Esophagus (tissue), 2 donors: Measurements from ENCODE around the gene PBX1. TPM values are rescaled to one million over a fixed set of nuclear protein-coding genes. Genes with fewer than 3 reads are reported as not detected.
A peak's percentile ranks its signal among the peaks of the same experiment; 100 is the strongest.

ENCODE experiments used
- H3K27ac ChIP-seq, 2 donors: one replicate each; pipeline ENCODE4 v1.5.1; 2013; ENCODE audit warnings: low read depth in 2 of 2, mild to moderate bottlenecking in 2 of 2, inconsistent platforms in 1 of 2, low read length in 1 of 2, moderate library complexity in 1 of 2
- H3K27me3 ChIP-seq, 2 donors: one replicate each; pipeline ENCODE4 v1.6.1; 2013; ENCODE audit warnings: low read length in 2 of 2, control low read depth in 1 of 2, mild to moderate bottlenecking in 1 of 2; ENCODE audit not compliant: insufficient read depth in 2 of 2, control insufficient read depth in 1 of 2
- H3K36me3 ChIP-seq, 2 donors: one replicate each; pipeline ENCODE4 v1.6.1; 2013; ENCODE audit warnings: low read length in 1 of 2; ENCODE audit not compliant: control insufficient read depth in 2 of 2, insufficient read depth in 2 of 2
- H3K4me1 ChIP-seq, 2 donors: one replicate each; pipeline ENCODE4 v1.6.1; 2013; ENCODE audit warnings: low read length in 1 of 2; ENCODE audit not compliant: control insufficient read depth in 2 of 2, insufficient read depth in 2 of 2
- H3K4me3 ChIP-seq, 2 donors: one replicate each; pipeline ENCODE4 v1.5.1; 2013; ENCODE audit warnings: low read length in 2 of 2, mild to moderate bottlenecking in 2 of 2, low read depth in 1 of 2, moderate library complexity in 1 of 2
- H3K9me3 ChIP-seq, 2 donors: one replicate each; pipeline ENCODE4 v1.6.1; 2013; ENCODE audit warnings: mild to moderate bottlenecking in 2 of 2, low read depth in 1 of 2, low read length in 1 of 2, moderate library complexity in 1 of 2; ENCODE audit not compliant: control insufficient read depth in 2 of 2, insufficient read depth in 1 of 2
- WGBS, 2 donors: extraction: QIAGEN DNeasy Blood & Tissue Kit; methylation state at CpG; one replicate each; pipeline ENCODE4 v1.1.7; 2013; 5-methylcytosine and 5-hydroxymethylcytosine counted together
- polyA plus RNA-seq, 2 donors: library from polyadenylated mRNA; stranded (reverse); fragments of 200-250 nt; gene quantifications; one replicate each; pipeline ENCODE4 v1.2.3, GENCODE V29; 2013
- donor health status: healthy with polysubstance abuse.
- donor health status: Bipolar disorder and iron deficiency.

PBX1 gene
- polyA plus RNA-seq, 2 donors: 8.1 to 10.5 TPM

- H3K4me1 ChIP-seq: no peaks in the 10 kb centered on the region
- no peaks in the 10 kb centered on the region for H3K9me3 ChIP-seq
- H3K27me3 ChIP-seq: no peaks in the 10 kb centered on the region
- no peak overlapping the region for H3K4me3 ChIP-seq
- H3K36me3 ChIP-seq: no peaks in the 10 kb centered on the region
- 55 to 60% methylated on average over 12 of the region's 12 CpGs for WGBS, 2 donors
- peak overlapping the region; percentile 4 to 44 for H3K27ac ChIP-seq
Measured at GRCh38 chr1:164587617-164588501, 28.9 kb downstream of the PBX1 start.

GRCh38 chr1:164588516-164589341 lies 29.7 kb downstream of the PBX1 start:
- H3K27ac ChIP-seq: peak overlapping the region; percentile 50 to 74
- no peaks in the 10 kb centered on the region for H3K9me3 ChIP-seq
- H3K36me3 ChIP-seq: no peaks in the 10 kb centered on the region
- H3K4me3 ChIP-seq: no peak overlapping the region
- WGBS, 2 donors: 29 to 44% methylated on average over 17 of the region's 17 CpGs
- no peaks in the 10 kb centered on the region for H3K4me1 ChIP-seq
- no peaks in the 10 kb centered on the region for H3K27me3 ChIP-seq

- H3K4me1 ChIP-seq: no peaks in the 10 kb centered on the region
- H3K27ac ChIP-seq: peak overlapping the region; percentile 50 to 74
- no peaks in the 10 kb centered on the region for H3K27me3 ChIP-seq
- H3K9me3 ChIP-seq: no peaks in the 10 kb centered on the region
- H3K4me3 ChIP-seq: no peak overlapping the region
- WGBS, 2 donors: 33 to 44% methylated on average over 3 of the region's 3 CpGs
- H3K36me3 ChIP-seq: no peaks in the 10 kb centered on the region
Measured at GRCh38 chr1:164589408-164589807, 30.4 kb downstream of the PBX1 start.

GRCh38 chr1:164589961-164590507 lies 31.1 kb downstream of the PBX1 start:
- WGBS, 2 donors: 69 to 74% methylated on average over 9 of the region's 9 CpGs
- H3K4me3 ChIP-seq: no peak overlapping the region
- H3K36me3 ChIP-seq: no peaks in the 10 kb centered on the region
- H3K27me3 ChIP-seq: no peaks in the 10 kb centered on the region
- no peaks in the 10 kb centered on the region for H3K4me1 ChIP-seq
- H3K9me3 ChIP-seq: no peaks in the 10 kb centered on the region
- H3K27ac ChIP-seq: peak overlapping the region; percentile 62 to 74

- WGBS, 2 donors: 83 to 84% methylated on average over 5 of the region's 5 CpGs
- no peaks in the 10 kb centered on the region for H3K9me3 ChIP-seq
- H3K36me3 ChIP-seq: no peaks in the 10 kb centered on the region
- no peak overlapping the region for H3K4me3 ChIP-seq
- peak overlapping the region in 1 of 2 donors; percentile 0 for H3K27ac ChIP-seq
- H3K4me1 ChIP-seq: no peaks in the 10 kb centered on the region
- H3K27me3 ChIP-seq: no peaks in the 10 kb centered on the region
Measured at GRCh38 chr1:164590592-164590991, 31.6 kb downstream of the PBX1 start.

GRCh38 chr1:164591858-164592257 lies 32.9 kb downstream of the PBX1 start:
- 58 to 68% methylated on average over 1 of the region's 1 CpG for WGBS, 2 donors
- no peak overlapping the region for H3K27ac ChIP-seq

GRCh38 chr1:164592634-164593033 lies 33.6 kb downstream of the PBX1 start:
- Histone ChIP-seq H3K4me1 (no peaks in the 10 kb centered on the region), H3K36me3 (no peaks in the 10 kb centered on the region), H3K4me3 (no peak overlapping the region), H3K27ac (no peak overlapping the region), H3K9me3 (no peaks in the 10 kb centered on the region), H3K27me3 (no peaks in the 10 kb centered on the region)
- WGBS, 2 donors: 89 to 90% methylated on average over 5 of the region's 5 CpGs

More at GRCh38 chr1:164591858-164592257, 32.9 kb downstream of the PBX1 start:
- Histone ChIP-seq H3K4me3 (no peak overlapping the region), H3K9me3 (no peaks in the 10 kb centered on the region), H3K36me3 (no peaks in the 10 kb centered on the region), H3K4me1 (no peaks in the 10 kb centered on the region), H3K27me3 (no peaks in the 10 kb centered on the region)

- Histone ChIP-seq H3K36me3 (no peaks in the 10 kb centered on the region), H3K4me3 (no peak overlapping the region), H3K4me1 (peaks cover 0 to 3% of the 10 kb centered on the region in 2 donors), H3K27me3 (no peaks in the 10 kb centered on the region), H3K9me3 (no peaks in the 10 kb centered on the region), H3K27ac (no peak overlapping the region)
- 63 to 72% methylated on average over 4 of the region's 4 CpGs for WGBS, 2 donors
Measured at GRCh38 chr1:164595212-164595611, 36.2 kb downstream of the PBX1 start.

- H3K4me3 ChIP-seq: no peak overlapping the region
- 75 to 77% methylated on average over 1 of the region's 1 CpG for WGBS, 2 donors
- H3K27ac ChIP-seq: no peak overlapping the region
- H3K27me3 ChIP-seq: no peaks in the 10 kb centered on the region
- H3K4me1 ChIP-seq: peaks cover 3 to 4% of the 10 kb centered on the region in 2 donors
- H3K9me3 ChIP-seq: no peaks in the 10 kb centered on the region
- H3K36me3 ChIP-seq: no peaks in the 10 kb centered on the region
Measured at GRCh38 chr1:164596172-164596571, 37.2 kb downstream of the PBX1 start.
